Esophagus muscularis mucosa (tissue), 3 donors: ENCODE measurements around the gene DTX3.

Experiments
- CTCF ChIP-seq, 3 experiments: fragments of 200-600 bp in 2 of 3; fragments of 450-650 bp in 1 of 3; sonication (generic) in 2 of 3; IDR thresholded peaks; one replicate each; pipeline ENCODE4 v1.5.1; 2017 to 2019; ENCODE audit warnings: antibody characterized with exemption in 3 of 3, mild to moderate bottlenecking in 2 of 3, moderate library complexity in 1 of 3
- POLR2A ChIP-seq: fragments of 450-650 bp; IDR thresholded peaks from one replicate; pipeline ENCODE4 v1.6.1; 2017; ENCODE audit warnings: antibody characterized with exemption, moderate library complexity, mild to moderate bottlenecking, low read depth

GRCh38 chr12:57604992-57605810, 577 bp downstream of the DTX3 start:
- no peak for TF ChIP-seq POLR2A
- TF ChIP-seq CTCF (IDR thresholded peaks at IDR 0.05): no peak
